Endothelial cell (in vitro differentiated cells): ENCODE results near the gene MTERF4. TPM values are rescaled to one million over a fixed set of nuclear protein-coding genes. Genes with fewer than 3 reads are reported as not detected.

Experiments
- DNase-seq: peaks from one replicate; pipeline ENCODE4 v3.0.0; 2021; ENCODE audit warnings: low spot score
- H3K27ac Mint-ChIP-seq: one replicate; pipeline ENCODE4 v1.8.0; 2021; ENCODE audit warnings: mixed read lengths, inconsistent platforms; ENCODE audit not compliant: unreplicated experiment
- H3K27me3 Mint-ChIP-seq: one replicate; pipeline ENCODE4 v1.8.0; 2021; ENCODE audit warnings: mild to moderate bottlenecking, moderate library complexity, mixed read lengths, inconsistent platforms; ENCODE audit not compliant: unreplicated experiment
- H3K36me3 Mint-ChIP-seq: one replicate; pipeline ENCODE4 v1.8.0; 2021; ENCODE audit warnings: mild to moderate bottlenecking, low read depth, mixed read lengths, inconsistent platforms; ENCODE audit not compliant: unreplicated experiment
- H3K4me1 Mint-ChIP-seq: one replicate; pipeline ENCODE4 v1.8.0; 2021; ENCODE audit warnings: mild to moderate bottlenecking, mixed read lengths, inconsistent platforms; ENCODE audit not compliant: unreplicated experiment
- H3K4me3 Mint-ChIP-seq: one replicate; pipeline ENCODE4 v1.8.0; 2021; ENCODE audit warnings: mild to moderate bottlenecking, mixed read lengths, inconsistent platforms; ENCODE audit not compliant: unreplicated experiment
- H3K9me3 Mint-ChIP-seq: one replicate; pipeline ENCODE4 v1.8.0; 2021; ENCODE audit warnings: mixed read lengths, inconsistent platforms; ENCODE audit not compliant: unreplicated experiment
- CTCF ChIP-seq: fragments of 200-600 bp; sonication (generic); IDR thresholded peaks from one replicate; pipeline ENCODE4 v1.5.0; 2021; ENCODE audit warnings: antibody characterized with exemption; ENCODE audit not compliant: unreplicated experiment
- total RNA-seq: library from RNA; stranded (reverse); fragmentation: NEBNext Ultra II Directional; extraction: Animal tissue kit (Norgen Biotek cat#: 25700); gene quantifications from one replicate; pipeline ENCODE4 v1.2.1, GENCODE V29; 2021; ENCODE audit not compliant: unreplicated experiment

Gene MTERF4
- total RNA-seq, 1 donor from 2014 or later = 82.4 TPM

- Mint-ChIP-seq H3K4me1 (no peaks in the 10 kb centered on the region), H3K4me3 (no peak overlapping the region), H3K27me3 (peaks cover 8% of the 10 kb centered on the region), H3K27ac (no peak overlapping the region), H3K9me3 (no peaks in the 10 kb centered on the region), H3K36me3 (no peaks in the 10 kb centered on the region)
- DNase-seq = peak; percentile 62
- TF ChIP-seq CTCF = no peak
These were observed 35.2 kb downstream of the MTERF4 start for GRCh38 chr2:241066893-241067341.

DNA sequence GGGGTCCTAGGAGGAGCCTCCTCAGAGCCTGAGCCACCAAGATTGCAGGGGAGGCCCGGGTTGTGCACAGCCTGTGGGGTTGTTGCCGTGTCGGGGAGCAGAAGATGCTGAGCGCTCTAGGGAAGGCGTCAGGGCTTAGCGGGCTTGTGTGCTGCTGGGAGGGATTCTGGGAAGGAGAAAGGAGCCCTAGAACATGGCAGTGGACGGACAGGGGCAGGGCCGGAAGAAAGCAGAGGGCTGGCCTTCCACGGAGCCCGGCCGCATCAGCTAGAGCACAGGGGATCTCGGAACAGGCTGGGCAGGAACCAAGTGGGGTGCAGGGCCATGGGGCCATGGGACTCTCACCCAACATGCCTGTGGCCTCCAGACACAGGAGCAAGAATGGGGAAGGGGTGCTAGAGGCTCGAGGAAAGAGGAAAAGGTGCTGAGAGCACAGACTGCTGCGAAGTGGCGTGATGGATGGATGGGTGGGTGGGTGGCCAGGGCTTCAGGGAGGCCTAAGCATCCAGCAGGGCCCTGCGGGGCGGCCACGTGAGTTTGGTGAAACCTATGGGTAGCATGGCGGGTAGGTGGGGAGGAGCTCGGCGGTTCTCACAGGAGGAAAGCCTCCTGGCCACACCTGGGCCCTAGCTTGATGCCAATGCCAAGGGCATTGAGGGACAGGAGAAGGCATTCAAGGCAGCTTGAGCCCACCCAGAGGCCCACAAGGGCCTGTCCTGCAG, 35.8 kb downstream of the MTERF4 start:
- H3K27ac Mint-ChIP-seq = no peak overlapping the region
- no peak for DNase-seq
- no peak overlapping the region for H3K4me3 Mint-ChIP-seq
- no peaks in the 10 kb centered on the region for H3K4me1 Mint-ChIP-seq
- no peaks in the 10 kb centered on the region for H3K9me3 Mint-ChIP-seq
- H3K36me3 Mint-ChIP-seq = no peaks in the 10 kb centered on the region
- peaks cover 8% of the 10 kb centered on the region for H3K27me3 Mint-ChIP-seq
- TF ChIP-seq CTCF = no peak

GRCh38 chr2:241065355-241065803, 36.7 kb downstream of the MTERF4 start:
- Mint-ChIP-seq H3K9me3 (no peaks in the 10 kb centered on the region), H3K27me3 (peaks cover 7% of the 10 kb centered on the region), H3K27ac (no peak overlapping the region), H3K4me3 (no peak overlapping the region), H3K36me3 (no peaks in the 10 kb centered on the region), H3K4me1 (no peaks in the 10 kb centered on the region)
- no peak for DNase-seq
- no peak for TF ChIP-seq CTCF

DNA sequence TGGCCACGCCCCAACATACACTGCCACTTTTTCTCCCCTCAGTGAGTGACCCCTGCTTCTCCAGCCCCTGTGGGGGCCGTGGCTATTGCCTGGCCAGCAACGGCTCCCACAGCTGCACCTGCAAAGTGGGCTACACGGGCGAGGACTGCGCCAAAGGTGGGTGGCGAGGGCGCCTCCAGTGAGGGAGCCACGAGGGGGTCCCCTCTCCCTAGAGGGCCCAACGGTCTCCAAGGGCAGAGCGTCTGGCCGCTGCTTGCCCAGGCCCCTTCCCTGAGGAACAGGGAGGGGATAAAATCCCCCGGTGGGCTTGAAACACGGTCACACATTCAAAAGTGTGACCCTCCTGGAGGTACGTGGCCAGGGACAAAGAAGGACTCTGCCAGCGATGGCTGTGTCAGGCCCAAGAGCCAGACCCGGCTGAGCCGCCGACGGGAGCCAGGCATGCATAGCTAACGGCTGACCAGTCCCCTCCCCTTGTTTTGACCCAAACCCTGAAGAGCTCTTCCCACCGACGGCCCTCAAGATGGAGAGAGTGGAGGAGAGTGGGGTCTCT, 37.2 kb downstream of the MTERF4 start:
- Mint-ChIP-seq H3K9me3 (no peaks in the 10 kb centered on the region), H3K27me3 (peaks cover 7% of the 10 kb centered on the region), H3K36me3 (no peaks in the 10 kb centered on the region), H3K27ac (no peak overlapping the region), H3K4me1 (no peaks in the 10 kb centered on the region), H3K4me3 (no peak overlapping the region)
- no peak for TF ChIP-seq CTCF
- DNase-seq = no peak
